A549 (cell line): ENCODE measurements around the gene UVSSA. TPM values are rescaled to one million over a fixed set of nuclear protein-coding genes. Genes with fewer than 3 reads are reported as not detected.

ENCODE experiments used
- ATAC-seq, 2 experiments: fragments of 200-7000 bp in 1 of 2; fragments of >200 bp in 1 of 2; cut with Nextera tagmentation in 1 of 2; cut with Tn5 transposase in 1 of 2; 3 replicates each; pipeline versions ENCODE4 v1.8.0 to v1.9.1; 2018 to 2020; ENCODE audit warnings: mild to moderate bottlenecking in 1 of 2, moderate library complexity in 1 of 2
- CTCF ChIA-PET: fragments of 300-600 bp; sonication (Branson Sonifier 250); formaldehyde crosslinking; extraction: SDS; loops from one replicate; lab custom pipeline; 2021; ENCODE audit warnings: antibody characterized with exemption, inconsistent platforms; lab: Yijun Ruan, JAX
- POLR2A ChIA-PET: fragments of 350-600 bp; formaldehyde crosslinking; extraction: SDS; loops from one replicate; lab custom pipeline; 2021; ENCODE audit warnings: antibody characterized with exemption, inconsistent platforms; lab: Yijun Ruan, JAX
- DNase-seq, 2 experiments: peaks; one replicate each; pipeline versions ENCODE4 v3.0.0 to v3.0.0-alpha.2; 2011 to 2016; ENCODE audit warnings: low read depth in 1 of 2, low spot score in 1 of 2
- FAIRE-seq: peaks from 2 replicates; lab custom pipeline; 2011; peaks lifted over from hg19 to GRCh38; lab: Jason Lieb, UNC
- H3K27ac ChIP-seq, 2 experiments: fragments of >200 bp; sonication (Bioruptor Twin); formaldehyde crosslinking; 3 replicates each; pipeline ENCODE4 v1.5.1; 2016 to 2017
- H3K4me1 ChIP-seq: fragments of >200 bp; sonication (Bioruptor Twin); formaldehyde crosslinking; 3 replicates; pipeline ENCODE4 v1.6.1; 2016
- H3K4me2 ChIP-seq: fragments of >200 bp; sonication (Bioruptor Twin); formaldehyde crosslinking; 3 replicates; pipeline ENCODE4 v1.6.1; 2016
- H3K4me3 ChIP-seq: fragments of >200 bp; sonication (Bioruptor Twin); formaldehyde crosslinking; 3 replicates; pipeline ENCODE4 v1.5.1; 2016
- H3K9me3 ChIP-seq: fragments of >200 bp; sonication (Bioruptor Twin); formaldehyde crosslinking; 3 replicates; pipeline ENCODE4 v1.6.1; 2016
- ATOH8 ChIP-seq: fragments of 250-450 bp; sonication (Bioruptor Pico); IDR thresholded peaks from 2 replicates; pipeline ENCODE4 v1.5.0; 2020; ENCODE audit warnings: low read depth, mild to moderate bottlenecking, moderate library complexity
- CHD2 ChIP-seq: fragments of 150-350 bp; IDR thresholded peaks from 2 replicates; pipeline ENCODE4 v1.6.1; 2014; ENCODE audit warnings: low read length; ENCODE audit not compliant: partially characterized antibody
- E2F6 ChIP-seq: IDR thresholded peaks from 2 replicates; pipeline ENCODE4 v1.6.1; 2012; ENCODE audit warnings: low read depth, borderline replicate concordance
- EHF ChIP-seq: fragments of 250-450 bp; sonication (Bioruptor Pico); IDR thresholded peaks from 2 replicates; pipeline ENCODE4 v1.5.0; 2020; ENCODE audit warnings: mild to moderate bottlenecking
- FOXS1 ChIP-seq: fragments of 250-450 bp; sonication (Bioruptor Pico); IDR thresholded peaks from 2 replicates; pipeline ENCODE4 v1.5.0; 2020; ENCODE audit warnings: mild to moderate bottlenecking, moderate library complexity
- GATA3 ChIP-seq: IDR thresholded peaks from 2 replicates; pipeline ENCODE4 v1.6.1; 2012; ENCODE audit warnings: borderline replicate concordance
- HES2 ChIP-seq: fragments of >200 bp; sonication (Bioruptor Twin); formaldehyde crosslinking; IDR thresholded peaks from 2 replicates; pipeline ENCODE4 v1.6.1; 2016
- HMGXB4 ChIP-seq: fragments of 250-450 bp; sonication (Bioruptor Pico); IDR thresholded peaks from 2 replicates; pipeline ENCODE4 v1.5.0; 2021; ENCODE audit warnings: mild to moderate bottlenecking, moderate library complexity, borderline replicate concordance
- HOXB13 ChIP-seq: fragments of 250-450 bp; sonication (Bioruptor Pico); IDR thresholded peaks from 2 replicates; pipeline ENCODE4 v1.5.0; 2020; ENCODE audit warnings: low read depth, mild to moderate bottlenecking, moderate library complexity
- KDM1A ChIP-seq: fragments of 200-600 bp; sonication (generic); IDR thresholded peaks from 2 replicates; pipeline ENCODE4 v1.6.1; 2016; ENCODE audit warnings: low read depth, mild to moderate bottlenecking
- MAX ChIP-seq: IDR thresholded peaks from 2 replicates; pipeline ENCODE4 v1.6.1; 2012
- MAZ ChIP-seq: fragments of 150-350 bp; IDR thresholded peaks from 2 replicates; pipeline ENCODE4 v1.6.1; 2014; ENCODE audit warnings: antibody characterized with exemption, low read depth, low read length, borderline replicate concordance
- NFE2L2 ChIP-seq: fragments of 150-350 bp; conservative IDR thresholded peaks from 2 replicates; pipeline ENCODE4 v1.6.1; 2014; ENCODE audit warnings: low read length
- PBX3 ChIP-seq: IDR thresholded peaks from 2 replicates; pipeline ENCODE4 v1.6.1; 2012
- PHF8 ChIP-seq: fragments of 200-600 bp; sonication (generic); IDR thresholded peaks from 2 replicates; pipeline ENCODE4 v1.6.1; 2016; ENCODE audit warnings: low read depth, mild to moderate bottlenecking, antibody characterized with exemption, moderate library complexity, borderline replicate concordance
- POLR2A ChIP-seq: IDR thresholded peaks from 2 replicates; pipeline ENCODE4 v1.6.1; 2012; ENCODE audit warnings: mild to moderate bottlenecking, low read length
- RAD21 ChIP-seq, 2 experiments: fragments of >200 bp in 1 of 2; sonication (Bioruptor Twin) in 1 of 2; formaldehyde crosslinking in 1 of 2; IDR thresholded peaks in 1 of 2; conservative IDR thresholded peaks in 1 of 2; 2 replicates in 1 of 2; 3 replicates in 1 of 2; pipeline ENCODE4 v1.6.1; 2012 to 2018; ENCODE audit warnings: inconsistent platforms in 1 of 2
- REST ChIP-seq: fragments of 200-600 bp; sonication (generic); IDR thresholded peaks from 2 replicates; pipeline ENCODE4 v1.6.1; 2016; ENCODE audit warnings: antibody characterized with exemption, mild to moderate bottlenecking, moderate library complexity
- TP53 ChIP-seq: fragments of 250-450 bp; sonication (Bioruptor Pico); IDR thresholded peaks from 2 replicates; pipeline ENCODE4 v1.5.0; 2021; ENCODE audit warnings: mild to moderate bottlenecking, moderate library complexity
- USF2 ChIP-seq: fragments of 450-650 bp; IDR thresholded peaks from 2 replicates; pipeline ENCODE4 v1.6.1; 2014; ENCODE audit warnings: antibody characterized with exemption
- WGBS: methylation state at CpG from one replicate; pipeline ENCODE4 v1.1.6; 2017; ENCODE audit errors: missing lambda C conversion rate; 5-methylcytosine and 5-hydroxymethylcytosine counted together
- polyA plus RNA-seq, 4 experiments: library from polyadenylated mRNA; depleted of rRNA in 3 of 4; stranded (reverse); fragments of >200 nt; fragmentation: RNase III in 1 of 4; extraction: RNeasy Plus Mini Kit Qiagen cat#74134 plus additional on column Dnase treatment in 1 of 4; gene quantifications; 2 replicates in 3 of 4; 3 replicates in 1 of 4; pipeline ENCODE4 v1.2.3, GENCODE V29; 2011 to 2017

Gene UVSSA
- polyA plus RNA-seq, 2 of the 4 experiments (the other 2 are of a cell fraction) = 4.5 to 6.9 TPM

- Histone ChIP-seq H3K9me3 (no peaks in the 10 kb centered on the region), H3K4me2 (peak overlapping the region; percentile 96), H3K4me1 (peaks cover 8% of the 10 kb centered on the region; the same call in 1 of the 3 replicates), H3K27ac (peak overlapping the region; percentile 97 to 99), H3K4me3 (peak overlapping the region; percentile 91)
- WGBS = 4% methylated on average over 28 of the region's 76 CpGs
- ChIA-PET POLR2A (interaction anchor here (0.6 to 2.6 kb wide), 3 partner anchors 10 to 98 kb away, joined by 3 to 26 read pairs (median 4); partner anchors contain the start of gene CTBP1), CTCF (interaction anchor here (1.0 to 2.4 kb wide), 6 partner anchors 10 to 194 kb away, joined by 3 to 15 read pairs (median 4); no protein-coding TSS in a partner anchor)
- TF ChIP-seq PHF8 (peak; percentile 58), GATA3 (no peak), POLR2A (peak; percentile 16; the same call in 1 of the 2 replicates), TP53 (CRISPR knock-in tag) (no peak)
- DNase-seq = peak; percentile 24 to 45
- peak; percentile 54 to 66 for ATAC-seq
- no peak for FAIRE-seq
These were observed 866 bp upstream of the UVSSA start for GRCh38 chr4:1345903-1346780.

- DNase-seq = peak; percentile 33 to 49
- Histone ChIP-seq H3K4me3 (peak overlapping the region; percentile 76), H3K9me3 (no peaks in the 10 kb centered on the region), H3K4me2 (peak overlapping the region; percentile 86), H3K27ac (peak overlapping the region; percentile 90 to 98), H3K4me1 (peaks cover 11% of the 10 kb centered on the region; the same call in 1 of the 3 replicates)
- peak; percentile 44 to 61 for ATAC-seq
- no peak for FAIRE-seq
- ChIA-PET POLR2A (interaction anchor here (1.7 to 2.6 kb wide), 2 partner anchors 99 to 365 kb away, joined by 5 to 26 read pairs; partner anchors contain the start of genes CTBP1 and SLBP), CTCF (interaction anchor here (1.0 to 2.4 kb wide), 4 partner anchors 8 to 180 kb away, joined by 3 to 15 read pairs (median 6); no protein-coding TSS in a partner anchor)
- 15% methylated on average over 5 of the region's 43 CpGs for WGBS
- no peak for TF ChIP-seq ATOH8 (CRISPR knock-in tag)
- no peak for TF ChIP-seq REST
- peak; percentile 15; the same call in 1 of the 2 replicates for TF ChIP-seq E2F6
- TF ChIP-seq MAX = peak; percentile 53
- TF ChIP-seq KDM1A = no peak
- TF ChIP-seq POLR2A = 0 out of 2 replicates have a peak, but pooled peaks have one; percentile 1
- TF ChIP-seq MAZ = no peak
- no peak for TF ChIP-seq FOXS1 (CRISPR knock-in tag)
- TF ChIP-seq HES2 = no peak
- TF ChIP-seq RAD21 (conservative IDR thresholded peaks at IDR 0.05 in 1 of 2, IDR thresholded peaks at IDR 0.05 in 1 of 2) = no peak
- TF ChIP-seq HMGXB4 (CRISPR knock-in tag) = no peak
- no peak for TF ChIP-seq USF2
- TF ChIP-seq CHD2 = peak; percentile 45
- peak; percentile 35; the same call in 1 of the 2 replicates for TF ChIP-seq HOXB13
- TF ChIP-seq NFE2L2 = no peak
- no peak for TF ChIP-seq TP53 (CRISPR knock-in tag)
- 0 out of 2 replicates have a peak, but pooled peaks have one; percentile 33 for TF ChIP-seq EHF (CRISPR knock-in tag)
- peak; percentile 61; the same call in 1 of the 2 replicates for TF ChIP-seq PHF8
- TF ChIP-seq PBX3 = no peak
These were observed 429 bp downstream of the UVSSA start for GRCh38 chr4:1347410-1347864.
